CD4-positive, alpha-beta memory T cell (primary cell): ENCODE measurements around the gene ST7L. TPM values are rescaled to one million over a fixed set of nuclear protein-coding genes. Genes with fewer than 3 reads are reported as not detected.

Experiments
- CTCF ChIA-PET: fragments of 350-600 bp; sonication (Branson Sonifier 250); formaldehyde crosslinking; loops from one replicate; lab custom pipeline; 2021; ENCODE audit warnings: inconsistent platforms; ENCODE audit not compliant: partially characterized antibody; lab: Charles Lee
- POLR2A ChIA-PET: fragments of 350-600 bp; sonication (Branson Sonifier 250); formaldehyde crosslinking; loops from one replicate; lab custom pipeline; 2021; ENCODE audit not compliant: partially characterized antibody; lab: Charles Lee
- DNase-seq, 5 donors: peaks; one replicate each; pipeline versions ENCODE4 v3.0.0 to v3.0.0-alpha.2; 2020 to 2022; ENCODE audit warnings: mixed read lengths in 1 of 5
- H3K27ac ChIP-seq: one replicate; pipeline ENCODE4 v1.7.0; 2013; ENCODE audit warnings: low read depth, low read length
- H3K27me3 ChIP-seq: 2 replicates; pipeline ENCODE4 v1.7.0; 2013; ENCODE audit warnings: mild to moderate bottlenecking, low read length, moderate library complexity; ENCODE audit not compliant: insufficient read depth
- H3K36me3 ChIP-seq: 2 replicates; pipeline ENCODE4 v1.7.0; 2013; ENCODE audit warnings: mild to moderate bottlenecking, low read length, moderate library complexity; ENCODE audit not compliant: insufficient read depth
- H3K4me1 ChIP-seq: 2 replicates; pipeline ENCODE4 v1.7.0; 2013; ENCODE audit warnings: mild to moderate bottlenecking, low read length, moderate library complexity; ENCODE audit not compliant: insufficient read depth
- H3K4me3 ChIP-seq, 2 donors: one replicate each; pipeline ENCODE4 v1.7.0; 2013; ENCODE audit warnings: low read length in 2 of 2, mild to moderate bottlenecking in 1 of 2
- H3K9me3 ChIP-seq, 2 donors: one replicate each; pipeline ENCODE4 v1.7.0; 2013; ENCODE audit warnings: low read length in 2 of 2, control low read depth in 1 of 2; ENCODE audit not compliant: control insufficient read depth in 1 of 2
- H3K27ac Mint-ChIP-seq, 7 donors: one replicate each; pipeline ENCODE4 v1.8.0; 2020 to 2021; ENCODE audit warnings: mixed read lengths in 7 of 7, mild to moderate bottlenecking in 6 of 7, inconsistent platforms in 3 of 7, moderate library complexity in 3 of 7
- H3K27me3 Mint-ChIP-seq, 2 donors: one replicate each; pipeline ENCODE4 v1.8.0; 2020 to 2021; ENCODE audit warnings: mixed read lengths in 2 of 2
- H3K36me3 Mint-ChIP-seq, 2 donors: one replicate each; pipeline ENCODE4 v1.8.0; 2020 to 2021; ENCODE audit warnings: mixed read lengths in 2 of 2, inconsistent platforms in 1 of 2, mild to moderate bottlenecking in 1 of 2
- H3K4me1 Mint-ChIP-seq, 4 donors: one replicate each; pipeline ENCODE4 v1.8.0; 2020 to 2021; ENCODE audit warnings: mixed read lengths in 4 of 4, mild to moderate bottlenecking in 1 of 4
- H3K4me3 Mint-ChIP-seq, 8 donors: one replicate each; pipeline ENCODE4 v1.8.0; 2020 to 2021; ENCODE audit warnings: mixed read lengths in 8 of 8, mild to moderate bottlenecking in 7 of 8, moderate library complexity in 6 of 8, inconsistent platforms in 3 of 8
- H3K9me3 Mint-ChIP-seq, 8 donors: one replicate each; pipeline ENCODE4 v1.8.0; 2020 to 2021; ENCODE audit warnings: mixed read lengths in 8 of 8, mild to moderate bottlenecking in 5 of 8, inconsistent platforms in 3 of 8, moderate library complexity in 1 of 8
- intact Hi-C: fragments of 100-400 bp; cut with micrococcal nuclease; formaldehyde crosslinking; loops from one replicate; pipeline ENCODE4 v1.15.1; 2023
- polyA plus RNA-seq, 2 donors: library from polyadenylated mRNA; unstranded; fragments of 300-500 nt; fragmentation: Illumina TruSeq; gene quantifications; one replicate each; pipeline ENCODE4 v1.2.3, GENCODE V29; 2021
- total RNA-seq, 2 experiments: library from RNA; stranded (reverse); gene quantifications; one replicate each; pipeline ENCODE4 v1.2.3, GENCODE V29; 2021

ST7L gene
- total and polyA plus RNA-seq, 4 experiments from 2014 or later, result 10.9 to 27.2 (median 19.1) TPM

- Mint-ChIP-seq H3K27me3 (no peaks in the 10 kb centered on the region), H3K9me3 (no peaks in the 10 kb centered on the region), H3K27ac (peak overlapping the region in 1 of 7 donors; percentile 46), H3K36me3 (peaks cover 16 to 28% of the 10 kb centered on the region in 2 donors), H3K4me3 (no peak overlapping the region), H3K4me1 (no peaks in the 10 kb centered on the region)
- Histone ChIP-seq H3K36me3 (no peaks in the 10 kb centered on the region), H3K9me3 (no peaks in the 10 kb centered on the region), H3K4me1 (no peaks in the 10 kb centered on the region), H3K4me3 (no peak overlapping the region), H3K27ac (no peak overlapping the region), H3K27me3 (no peaks in the 10 kb centered on the region)
- POLR2A ChIA-PET, result no interaction called here
- DNase-seq, result no peak
- CTCF ChIA-PET, result no interaction called here
- intact Hi-C loops, result no loop called here
These were observed 69.4 kb downstream of the ST7L start for GRCh38 chr1:112549590-112549989.

GRCh38 chr1:112548547-112548946 is 70.4 kb downstream of the ST7L start:
- Histone ChIP-seq H3K36me3 (no peaks in the 10 kb centered on the region), H3K4me1 (no peaks in the 10 kb centered on the region), H3K27me3 (no peaks in the 10 kb centered on the region), H3K27ac (no peak overlapping the region), H3K4me3 (no peak overlapping the region), H3K9me3 (no peaks in the 10 kb centered on the region)
- no peak for DNase-seq
- Mint-ChIP-seq H3K27me3 (no peaks in the 10 kb centered on the region), H3K4me1 (no peaks in the 10 kb centered on the region), H3K4me3 (no peak overlapping the region), H3K36me3 (peaks cover 14 to 28% of the 10 kb centered on the region in 2 donors), H3K9me3 (no peaks in the 10 kb centered on the region), H3K27ac (no peak overlapping the region)
- CTCF ChIA-PET, result no interaction called here
- intact Hi-C loops, result no loop called here
- POLR2A ChIA-PET, result no interaction called here

- Mint-ChIP-seq H3K9me3 (no peaks in the 10 kb centered on the region), H3K27ac (peak overlapping the region in 1 of 7 donors; percentile 49), H3K36me3 (peaks cover 19 to 30% of the 10 kb centered on the region in 2 donors), H3K4me1 (no peaks in the 10 kb centered on the region), H3K4me3 (no peak overlapping the region), H3K27me3 (no peaks in the 10 kb centered on the region)
- Histone ChIP-seq H3K27ac (no peak overlapping the region), H3K4me3 (no peak overlapping the region), H3K9me3 (no peaks in the 10 kb centered on the region), H3K27me3 (no peaks in the 10 kb centered on the region), H3K36me3 (no peaks in the 10 kb centered on the region), H3K4me1 (no peaks in the 10 kb centered on the region)
- DNase-seq, result no peak
- POLR2A ChIA-PET, result no interaction called here
- CTCF ChIA-PET, result no interaction called here
- intact Hi-C loops, result no loop called here
These were observed 72.9 kb downstream of the ST7L start for GRCh38 chr1:112546076-112546475.

DNA sequence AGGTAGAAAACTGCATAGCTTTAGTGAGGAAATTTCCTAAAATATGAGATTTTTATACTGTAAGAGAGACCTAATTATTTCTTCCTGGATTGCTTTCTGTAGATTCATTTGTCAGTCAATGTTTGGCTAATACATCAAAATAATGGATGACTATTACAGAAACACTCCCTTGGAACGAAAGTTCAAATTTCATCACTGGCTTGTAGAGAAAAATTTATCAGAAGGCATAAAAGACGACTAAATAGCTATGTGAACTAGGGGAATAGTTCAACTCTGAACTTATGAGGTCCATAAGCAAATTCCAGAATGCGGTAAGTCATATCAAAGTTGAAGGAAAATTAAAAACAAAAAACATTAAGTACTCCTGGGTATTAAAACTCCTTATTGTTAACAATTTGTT is 74.2 kb downstream of the ST7L start:
- ChIA-PET CTCF (interaction anchor here (0.9 kb wide), 1 partner anchor 12 kb away, joined by 3 read pairs; no protein-coding TSS in a partner anchor), POLR2A (no interaction called here)
- no peaks in the 10 kb centered on the region for H3K9me3 Mint-ChIP-seq
- Histone ChIP-seq H3K36me3 (no peaks in the 10 kb centered on the region), H3K4me1 (no peaks in the 10 kb centered on the region), H3K4me3 (no peak overlapping the region), H3K9me3 (no peaks in the 10 kb centered on the region), H3K27me3 (no peaks in the 10 kb centered on the region), H3K27ac (no peak overlapping the region)
- no peak overlapping the region for H3K27ac Mint-ChIP-seq
- intact Hi-C loops, result no loop called here
- H3K36me3 Mint-ChIP-seq, result peaks cover 28 to 37% of the 10 kb centered on the region in 2 donors
- no peaks in the 10 kb centered on the region for H3K4me1 Mint-ChIP-seq
- H3K27me3 Mint-ChIP-seq, result no peaks in the 10 kb centered on the region
- no peak overlapping the region for H3K4me3 Mint-ChIP-seq
- DNase-seq, result no peak

- H3K27ac ChIP-seq, result no peak overlapping the region
- intact Hi-C loops, result no loop called here
- H3K27me3 Mint-ChIP-seq, result no peaks in the 10 kb centered on the region
- H3K36me3 Mint-ChIP-seq, result peaks cover 28 to 32% of the 10 kb centered on the region in 2 donors
- no peak overlapping the region for H3K4me3 ChIP-seq
- H3K4me1 ChIP-seq, result no peaks in the 10 kb centered on the region
- CTCF ChIA-PET, result interaction anchor here (0.9 kb wide), 1 partner anchor 12 kb away, joined by 3 read pairs; no protein-coding TSS in a partner anchor
- no peak for DNase-seq
- H3K9me3 Mint-ChIP-seq, result no peaks in the 10 kb centered on the region
- H3K9me3 ChIP-seq, result no peaks in the 10 kb centered on the region
- POLR2A ChIA-PET, result interaction anchor here (0.7 kb wide), 1 partner anchor 1260 kb away, joined by 3 read pairs; no protein-coding TSS in a partner anchor
- no peak overlapping the region for H3K27ac Mint-ChIP-seq
- H3K36me3 ChIP-seq, result no peaks in the 10 kb centered on the region
- H3K27me3 ChIP-seq, result no peaks in the 10 kb centered on the region
- no peaks in the 10 kb centered on the region for H3K4me1 Mint-ChIP-seq
- H3K4me3 Mint-ChIP-seq, result no peak overlapping the region
These were observed 74.8 kb downstream of the ST7L start for GRCh38 chr1:112544011-112544688.

- Mint-ChIP-seq H3K9me3 (no peaks in the 10 kb centered on the region), H3K36me3 (peaks cover 31 to 32% of the 10 kb centered on the region in 2 donors), H3K4me1 (no peaks in the 10 kb centered on the region), H3K4me3 (no peak overlapping the region), H3K27me3 (no peaks in the 10 kb centered on the region), H3K27ac (no peak overlapping the region)
- Histone ChIP-seq H3K27ac (no peak overlapping the region), H3K4me1 (no peaks in the 10 kb centered on the region), H3K4me3 (no peak overlapping the region), H3K36me3 (no peaks in the 10 kb centered on the region), H3K9me3 (no peaks in the 10 kb centered on the region), H3K27me3 (no peaks in the 10 kb centered on the region)
- ChIA-PET POLR2A (no interaction called here), CTCF (interaction anchor here (0.7 to 1.4 kb wide), 2 partner anchors 11 to 409 kb away, joined by 3 read pairs; no protein-coding TSS in a partner anchor)
- DNase-seq, result no peak
- intact Hi-C loops, result no loop called here
These were observed 76.6 kb downstream of the ST7L start for GRCh38 chr1:112542206-112542973.

DNA sequence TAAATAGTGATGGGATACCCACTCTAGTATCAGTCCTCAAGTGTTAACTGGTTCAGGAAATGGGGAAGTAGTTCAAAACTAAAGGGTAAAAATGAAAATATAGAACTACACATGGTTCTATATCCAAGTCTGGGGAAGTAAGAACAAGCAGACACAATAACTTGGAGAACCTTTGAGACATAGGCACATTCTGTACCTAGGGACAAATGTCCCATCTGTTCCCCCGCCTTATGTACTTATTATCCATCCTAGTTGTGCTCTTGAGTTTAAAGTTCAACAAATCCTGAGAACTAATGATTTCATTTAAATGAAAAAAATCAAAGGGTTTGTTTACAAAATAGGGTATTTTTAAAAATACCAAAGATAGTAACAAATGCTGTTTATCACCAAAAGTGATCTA is 77.6 kb downstream of the ST7L start:
- ChIA-PET POLR2A (no interaction called here), CTCF (no interaction called here)
- Histone ChIP-seq H3K36me3 (no peaks in the 10 kb centered on the region), H3K9me3 (no peaks in the 10 kb centered on the region), H3K27me3 (no peaks in the 10 kb centered on the region), H3K4me3 (no peak overlapping the region), H3K4me1 (no peaks in the 10 kb centered on the region), H3K27ac (no peak overlapping the region)
- intact Hi-C loops, result no loop called here
- Mint-ChIP-seq H3K4me3 (no peak overlapping the region), H3K4me1 (no peaks in the 10 kb centered on the region), H3K36me3 (peaks cover 31% of the 10 kb centered on the region in 2 donors), H3K9me3 (no peaks in the 10 kb centered on the region), H3K27ac (peak overlapping the region in 1 of 7 donors; percentile 23), H3K27me3 (no peaks in the 10 kb centered on the region)
- DNase-seq, result no peak
